HG03095 (cell line): Measurements from ENCODE around the gene MCF2L2.

ENCODE experiments used
- ATAC-seq: cut with Tn5 transposase; IDR thresholded peaks from one replicate; pipeline ENCODE4 v1.9.1; 2021; ENCODE audit warnings: moderate library complexity; ENCODE audit not compliant: unreplicated experiment

Gene MCF2L2

GRCh38 chr3:183213415-183214276, 214.8 kb downstream of the MCF2L2 start:
- ATAC-seq, result no peak

- no peak for ATAC-seq
These were observed 215.9 kb downstream of the MCF2L2 start for GRCh38 chr3:183212565-183212964.

DNA sequence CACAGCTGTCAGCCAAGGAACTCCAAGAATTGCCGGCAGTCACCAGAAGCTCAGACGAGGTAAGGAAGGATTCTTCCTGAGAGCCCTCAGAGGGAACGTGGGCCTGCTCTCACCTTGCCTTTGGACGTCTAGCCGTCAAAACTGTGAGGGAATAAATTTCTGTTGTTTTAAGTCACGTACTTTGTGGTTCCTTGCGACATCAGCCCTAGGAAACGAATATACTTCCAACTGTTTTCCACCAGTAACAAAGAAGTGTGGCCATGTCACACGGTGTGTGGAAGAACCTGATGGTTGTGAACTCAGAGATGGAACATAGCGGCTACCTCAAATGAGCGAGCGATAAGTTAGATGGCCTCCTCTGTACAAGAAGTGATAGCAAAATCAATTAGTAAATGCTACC, 216.3 kb downstream of the MCF2L2 start:
- ATAC-seq, result no peak

GRCh38 chr3:183211352-183211751, 217.1 kb downstream of the MCF2L2 start:
- ATAC-seq, result no peak

DNA sequence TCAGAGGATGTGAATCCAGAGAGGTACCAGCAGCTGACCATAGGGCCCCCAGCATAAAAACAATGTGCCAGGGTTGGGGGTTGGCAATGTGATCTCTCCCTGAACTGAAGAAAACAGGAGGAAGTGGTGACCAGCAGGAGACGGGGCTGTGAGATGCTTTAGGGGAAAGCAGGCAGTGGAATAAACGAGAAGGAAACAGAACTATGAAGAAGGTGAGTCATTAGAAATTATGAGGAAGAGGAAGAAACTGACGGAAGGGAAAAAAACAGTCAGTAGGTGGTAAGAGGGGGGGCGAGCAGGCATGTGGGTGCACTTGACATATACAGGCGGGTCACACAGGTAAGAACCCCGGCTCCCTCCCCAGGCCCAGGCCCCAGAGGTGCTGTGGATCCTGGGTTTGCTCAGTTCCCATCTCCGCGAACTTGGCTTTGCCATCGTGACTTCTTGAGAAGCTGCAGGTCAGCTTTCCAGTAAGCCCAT, 217.5 kb downstream of the MCF2L2 start:
- ATAC-seq, result no peak

DNA sequence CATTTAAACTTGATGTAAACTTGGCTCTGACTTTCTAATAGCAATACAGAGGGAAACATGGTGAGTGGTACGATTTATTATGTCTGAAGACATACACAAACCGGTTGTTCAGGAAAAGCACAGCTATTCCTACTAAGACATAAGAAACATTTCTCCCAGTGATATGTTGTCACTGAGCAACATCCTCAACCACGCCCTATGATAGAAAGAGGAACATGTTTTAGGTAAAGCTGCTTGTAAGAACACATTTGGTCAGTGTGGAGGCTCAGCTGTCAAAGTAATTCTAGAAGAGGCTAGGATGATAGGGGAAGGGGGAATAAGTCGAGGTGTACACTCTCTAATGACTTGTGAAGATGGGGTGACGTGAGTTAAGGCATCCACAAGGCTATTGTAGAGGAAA, 218.1 kb downstream of the MCF2L2 start:
- no peak for ATAC-seq

DNA sequence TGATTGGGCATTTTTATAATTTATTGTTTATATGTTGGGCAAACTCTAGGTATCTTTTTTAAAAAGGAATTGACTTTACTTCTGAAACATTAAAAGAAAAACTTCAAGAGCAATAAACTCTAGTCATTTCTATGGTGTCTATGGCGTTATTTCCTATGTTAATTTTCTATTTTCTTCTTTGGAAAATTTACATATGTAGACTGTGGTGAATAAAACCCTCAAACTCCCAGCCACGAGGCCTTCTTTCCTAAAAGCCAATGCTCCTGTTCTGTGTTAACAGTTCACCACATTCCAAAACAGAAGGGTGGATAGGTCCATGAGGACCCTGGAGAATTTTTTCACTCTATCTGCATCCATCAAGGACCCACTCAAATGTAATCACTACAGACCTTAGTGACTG, 219.6 kb downstream of the MCF2L2 start:
- ATAC-seq, result no peak

- ATAC-seq, result no peak
These were observed 220.2 kb downstream of the MCF2L2 start for GRCh38 chr3:183208260-183208659.

DNA sequence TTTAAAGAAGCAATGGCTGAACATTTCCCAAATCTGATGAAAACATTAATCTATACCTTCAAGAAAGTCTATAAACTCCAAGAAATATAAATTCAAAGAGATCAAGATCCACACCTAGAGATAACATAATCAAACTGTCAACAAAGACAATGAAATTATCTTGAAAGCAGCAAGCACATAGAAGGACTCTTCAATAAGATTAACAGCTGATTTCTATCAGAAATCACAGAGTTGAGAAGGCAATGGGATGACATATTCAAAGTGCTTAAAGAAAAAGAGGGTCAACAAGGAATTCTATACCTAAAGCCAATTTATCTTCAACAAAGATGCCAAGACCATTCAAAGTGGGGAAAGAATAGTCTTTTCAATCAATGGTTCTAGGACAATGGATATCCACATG, 224.7 kb downstream of the MCF2L2 start:
- ATAC-seq, result no peak

DNA sequence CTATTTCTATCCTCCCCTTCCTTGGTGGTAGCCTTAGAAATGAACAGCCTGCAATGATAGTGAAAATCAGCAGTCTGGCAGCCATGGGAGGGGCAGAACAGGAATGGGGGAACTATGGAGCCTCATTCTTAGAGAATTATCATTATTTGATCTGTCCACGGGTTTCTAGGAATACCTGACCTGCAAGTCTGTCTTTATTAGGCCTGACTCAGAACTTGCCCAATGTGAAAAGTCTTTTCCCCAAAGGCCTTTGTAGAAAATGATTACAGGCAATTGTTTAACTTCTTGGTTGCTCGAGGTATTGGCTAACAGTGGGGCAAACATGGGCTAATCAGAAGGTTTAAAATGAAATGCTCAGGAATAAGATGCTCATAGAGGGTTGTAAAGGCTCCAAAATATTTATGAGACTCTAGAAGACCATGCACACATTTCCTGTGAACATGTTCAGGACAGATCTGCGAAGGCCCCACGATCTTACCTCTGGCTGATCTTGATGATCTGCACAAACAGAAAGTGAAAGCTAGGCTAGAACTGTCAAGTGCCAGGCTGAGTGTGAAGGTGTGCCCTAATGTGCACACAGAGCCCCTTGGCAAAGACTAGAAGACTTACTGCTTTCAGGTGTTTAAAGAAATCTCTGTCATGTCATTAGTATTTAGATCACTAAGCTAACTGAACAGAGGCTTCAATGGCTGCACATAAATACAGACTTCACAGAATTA, 226.3 kb downstream of the MCF2L2 start:
- ATAC-seq, result no peak

DNA sequence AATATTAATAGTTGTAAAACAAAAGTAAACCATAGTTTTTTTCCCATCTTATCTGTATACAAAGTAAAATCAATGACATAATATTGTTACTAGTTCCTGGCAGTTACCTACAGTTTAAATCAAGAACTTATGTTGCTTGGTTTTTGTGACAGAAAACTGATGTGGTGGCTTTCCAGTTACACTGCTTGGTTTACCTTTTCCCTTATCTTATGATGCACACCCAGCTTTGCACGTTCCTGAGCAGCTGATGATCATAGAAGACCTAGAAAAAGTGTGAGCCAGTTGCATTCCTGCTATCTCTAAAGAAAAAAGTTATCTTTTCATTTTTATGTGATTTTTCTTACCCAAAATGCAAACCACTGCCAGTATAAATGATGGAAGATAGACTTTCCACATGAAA, 229.5 kb downstream of the MCF2L2 start:
- ATAC-seq, result no peak

DNA sequence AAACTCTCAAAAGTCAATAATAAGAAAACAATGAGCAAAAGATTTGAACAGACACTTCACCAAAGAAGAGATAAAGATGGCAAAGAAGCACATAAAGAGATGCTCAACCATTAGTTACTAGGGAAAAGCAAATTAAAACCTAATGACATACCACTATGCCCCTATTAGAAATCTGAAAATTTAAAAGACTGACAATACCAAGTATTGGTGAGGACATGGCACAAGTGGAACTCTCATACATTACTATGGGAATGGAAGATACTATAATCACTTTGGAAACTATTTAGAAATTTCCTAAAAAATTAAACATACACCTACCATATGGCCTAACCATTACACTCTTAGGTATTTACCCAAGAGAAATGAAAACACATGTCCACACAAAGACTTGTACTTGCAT, 230.7 kb downstream of the MCF2L2 start:
- ATAC-seq, result no peak

DNA sequence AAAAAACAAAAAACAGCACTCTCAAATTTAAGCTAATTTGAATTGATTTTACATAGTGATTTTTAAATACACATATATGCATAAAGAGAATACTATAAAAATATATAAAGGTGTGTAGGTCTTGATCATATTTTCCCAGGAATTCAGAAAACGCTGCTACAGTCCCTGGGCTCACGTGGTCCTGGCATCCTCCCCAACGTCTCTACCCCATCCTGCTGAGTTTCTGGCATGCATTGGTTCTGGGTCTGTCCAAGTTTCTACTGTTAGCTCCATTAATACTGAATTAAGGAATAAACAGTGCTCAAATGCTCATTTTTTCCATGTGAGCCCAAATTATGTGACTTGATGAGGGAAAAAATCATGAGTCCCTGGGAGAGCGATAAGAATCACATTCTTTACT, 233.2 kb downstream of the MCF2L2 start:
- no peak for ATAC-seq

DNA sequence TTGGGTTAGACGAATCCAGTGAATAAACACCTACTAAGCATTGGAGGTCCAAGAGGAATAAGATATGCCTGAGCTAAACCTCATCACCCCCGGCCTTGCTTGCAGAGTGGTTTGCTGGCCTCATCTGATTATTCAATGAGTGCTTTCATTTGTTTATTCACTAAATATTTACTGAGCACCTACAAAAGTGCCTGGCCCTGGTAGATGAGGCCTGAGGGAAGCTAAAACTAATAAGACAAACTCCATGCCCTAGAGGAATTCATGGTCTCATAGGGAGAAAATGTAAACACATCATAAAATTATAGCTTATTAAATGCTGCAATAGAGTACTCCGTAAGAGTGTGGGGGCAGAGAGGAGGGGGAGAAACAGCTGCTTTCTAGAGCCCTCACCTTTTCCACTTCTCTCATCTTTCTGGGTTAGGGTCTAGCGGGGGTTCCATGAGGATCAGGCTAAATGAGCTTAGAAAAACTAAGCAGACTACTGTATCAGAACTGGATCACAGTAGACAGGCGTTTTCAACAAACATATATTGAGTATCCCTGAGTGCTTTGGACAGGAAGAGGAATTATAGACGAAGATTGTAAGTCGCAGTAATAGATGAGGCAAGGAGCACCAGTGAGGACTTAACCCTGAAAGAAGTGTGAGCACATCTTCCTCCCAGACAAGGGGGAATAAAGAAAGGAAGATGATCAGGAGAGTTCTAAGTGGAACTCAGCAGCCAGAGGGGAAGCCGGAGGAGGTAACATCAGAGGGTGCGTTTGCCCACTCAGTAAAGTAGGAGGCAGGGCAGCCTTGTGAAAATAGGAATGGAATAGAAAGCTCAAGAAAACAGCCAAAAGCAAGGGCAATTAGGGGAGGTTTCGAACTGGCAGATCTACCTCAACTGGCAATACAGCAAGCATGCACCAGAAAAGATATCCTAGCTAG, 234.4 kb downstream of the MCF2L2 start:
- ATAC-seq, result no peak

GRCh38 chr3:183192650-183193300, 235.6 kb downstream of the MCF2L2 start:
- no peak for ATAC-seq

- no peak for ATAC-seq
These were observed 238.8 kb downstream of the MCF2L2 start for GRCh38 chr3:183189641-183190040.

GRCh38 chr3:183188895-183189462, 239.4 kb downstream of the MCF2L2 start:
- no peak for ATAC-seq

DNA sequence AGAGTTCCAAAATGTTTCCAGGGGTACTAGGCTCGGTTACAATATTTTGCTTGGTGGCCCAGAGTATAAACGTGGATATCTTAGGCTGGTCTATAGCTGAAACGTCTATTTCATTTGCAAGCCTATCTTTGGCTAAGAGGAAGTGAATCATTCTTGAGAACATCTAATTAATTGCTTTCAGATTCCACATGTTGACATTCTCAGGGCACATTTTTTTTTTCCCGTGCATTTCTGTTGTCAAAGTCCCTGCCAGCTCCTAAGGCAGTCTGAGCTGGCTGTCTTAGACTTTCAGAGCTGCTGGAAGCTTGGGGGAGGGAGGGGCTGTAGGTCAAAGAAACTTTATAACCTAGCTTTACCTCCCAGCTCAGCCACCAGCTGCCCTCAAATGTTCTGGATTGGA, 242.7 kb downstream of the MCF2L2 start:
- ATAC-seq, result no peak

- no peak for ATAC-seq
These were observed 245.4 kb downstream of the MCF2L2 start for GRCh38 chr3:183182732-183183610.
